Vagina (tissue), 2 donors: ENCODE results near the gene RTN3.

ENCODE experiments used
- CTCF ChIP-seq, 3 experiments: fragments of 450-650 bp in 2 of 3; fragments of 200-600 bp in 1 of 3; sonication (generic) in 1 of 3; IDR thresholded peaks; one replicate each; pipeline ENCODE4 v1.5.1; 2017 to 2019; ENCODE audit warnings: antibody characterized with exemption in 3 of 3, mild to moderate bottlenecking in 2 of 3, moderate library complexity in 2 of 3
- POLR2AphosphoS5 ChIP-seq, 2 donors: sonication (generic); formaldehyde crosslinking; IDR thresholded peaks; one replicate each; pipeline ENCODE4 v1.9.0; 2017; ENCODE audit warnings: antibody characterized with exemption in 2 of 2, mild to moderate bottlenecking in 2 of 2, low read depth in 1 of 2; ENCODE audit not compliant: insufficient read depth in 1 of 2

GRCh38 chr11:63705526-63705925, 24.2 kb downstream of the RTN3 start:
- TF ChIP-seq CTCF (IDR thresholded peaks at IDR 0.05): no peak
- TF ChIP-seq POLR2AphosphoS5 (IDR thresholded peaks at IDR 0.05; ENCODE audit: insufficient read depth in 1 of 2, low read depth in 1 of 2): no peak
